HepG2 (cell line): ENCODE data around the gene PLIN3. TPM values are rescaled to one million over a fixed set of nuclear protein-coding genes. Genes with fewer than 3 reads are reported as not detected.

Source experiments
- ATAD3A ChIP-seq: sonication (generic); formaldehyde crosslinking; IDR thresholded peaks from 2 replicates; pipeline ENCODE4 v1.4.0; 2020; ENCODE audit warnings: missing genetic modification reagents
- ATF1 ChIP-seq: IDR thresholded peaks from 2 replicates; pipeline ENCODE4 v1.6.1; 2016; ENCODE audit warnings: mild to moderate bottlenecking, control low read depth
- ATRX ChIP-seq: sonication (generic); formaldehyde crosslinking; IDR thresholded peaks from 2 replicates; pipeline ENCODE4 v1.4.0; 2020; ENCODE audit warnings: missing genetic modification reagents, borderline replicate concordance
- ELF4 ChIP-seq: sonication (generic); formaldehyde crosslinking; IDR thresholded peaks from 2 replicates; pipeline ENCODE4 v1.5.0; 2020; ENCODE audit warnings: missing genetic modification reagents, mild to moderate bottlenecking, moderate library complexity, borderline replicate concordance
- FOXP4 ChIP-seq: sonication (generic); formaldehyde crosslinking; IDR thresholded peaks from 2 replicates; pipeline ENCODE4 v1.4.0; 2020; ENCODE audit warnings: missing genetic modification reagents
- JDP2 ChIP-seq: sonication (generic); formaldehyde crosslinking; IDR thresholded peaks from 2 replicates; pipeline ENCODE4 v1.8.1; 2022; ENCODE audit warnings: missing genetic modification reagents, borderline replicate concordance
- MAFF ChIP-seq: IDR thresholded peaks from 2 replicates; pipeline ENCODE4 v1.6.1; 2011; ENCODE audit warnings: low read depth, low read length, improper control_type of control experiment
- MBNL3 ChIP-seq: fragments of 250-450 bp; sonication (Bioruptor Pico); conservative IDR thresholded peaks from 2 replicates; pipeline ENCODE4 v1.8.0; 2022; ENCODE audit warnings: mild to moderate bottlenecking, inconsistent platforms
- MED13 ChIP-seq: sonication (generic); formaldehyde crosslinking; IDR thresholded peaks from 2 replicates; pipeline ENCODE4 v1.5.0; 2020; ENCODE audit warnings: missing genetic modification reagents
- MIXL1 ChIP-seq: IDR thresholded peaks from 2 replicates; pipeline ENCODE4 v1.6.1; 2016
- NFATC3 ChIP-seq: sonication (generic); formaldehyde crosslinking; IDR thresholded peaks from 2 replicates; pipeline ENCODE4 v1.5.1; 2020; ENCODE audit warnings: mild to moderate bottlenecking, missing genetic modification reagents
- RARG ChIP-seq: sonication (generic); formaldehyde crosslinking; IDR thresholded peaks from 2 replicates; pipeline ENCODE4 v1.4.0; 2020; ENCODE audit warnings: low read depth, mild to moderate bottlenecking, missing genetic modification reagents
- SIN3A ChIP-seq: IDR thresholded peaks from 2 replicates; pipeline ENCODE4 v1.6.1; 2011; ENCODE audit warnings: low read depth, mild to moderate bottlenecking, control low read depth, low read length, borderline replicate concordance
- SMAD1 ChIP-seq: sonication (generic); formaldehyde crosslinking; IDR thresholded peaks from 2 replicates; pipeline ENCODE4 v1.4.0; 2020; ENCODE audit warnings: missing genetic modification reagents, low read depth, mild to moderate bottlenecking, borderline replicate concordance
- SMAD3 ChIP-seq: sonication (generic); formaldehyde crosslinking; IDR thresholded peaks from 2 replicates; pipeline ENCODE4 v1.4.0; 2020; ENCODE audit warnings: missing genetic modification reagents
- SP4 ChIP-seq: sonication (generic); formaldehyde crosslinking; IDR thresholded peaks from 2 replicates; pipeline ENCODE4 v1.8.1; 2023; ENCODE audit warnings: mild to moderate bottlenecking, missing genetic modification reagents
- SP5 ChIP-seq: IDR thresholded peaks from 2 replicates; pipeline ENCODE4 v1.6.1; 2016; ENCODE audit warnings: low read depth, borderline replicate concordance
- XBP1 ChIP-seq: sonication (generic); formaldehyde crosslinking; IDR thresholded peaks from 2 replicates; pipeline ENCODE4 v1.5.0; 2020; ENCODE audit warnings: missing genetic modification reagents
- ZBTB25 ChIP-seq: IDR thresholded peaks from 2 replicates; pipeline ENCODE4 v1.6.1; 2018; ENCODE audit warnings: missing genetic modification reagents
- ZFP36L1 ChIP-seq: sonication (generic); formaldehyde crosslinking; IDR thresholded peaks from 2 replicates; pipeline ENCODE4 v1.8.0; 2022; ENCODE audit warnings: mild to moderate bottlenecking, missing genetic modification reagents, moderate library complexity
- ZNF567 ChIP-seq: sonication (generic); formaldehyde crosslinking; IDR thresholded peaks from 2 replicates; pipeline ENCODE4 v1.8.1; 2023; ENCODE audit warnings: mild to moderate bottlenecking, missing genetic modification reagents, borderline replicate concordance
- ZNF768 ChIP-seq: sonication (generic); formaldehyde crosslinking; IDR thresholded peaks from 2 replicates; pipeline ENCODE4 v1.4.0; 2020; ENCODE audit warnings: missing genetic modification reagents
- ZSCAN31 ChIP-seq: sonication (generic); formaldehyde crosslinking; IDR thresholded peaks from 2 replicates; pipeline ENCODE4 v1.5.0; 2020; ENCODE audit warnings: low read depth, mild to moderate bottlenecking, missing genetic modification reagents
- polyA plus RNA-seq, 8 experiments: library from polyadenylated mRNA; depleted of rRNA in 3 of 8; stranded (reverse) in 7 of 8; unstranded in 1 of 8; fragments of >200 nt; fragmentation: Illumina TruSeq in 4 of 8; extraction: Trizol in 4 of 8; gene quantifications; 2 replicates each; pipeline versions ENCODE4 v1.2.1 to v1.2.3, GENCODE V29; 2011 to 2016; ENCODE audit warnings: low read depth in 4 of 8, missing spikeins in 1 of 8, mixed read lengths in 1 of 8; ENCODE audit not compliant: insufficient read depth in 1 of 8
- total RNA-seq, 5 experiments: library from RNA; depleted of rRNA; stranded (reverse); fragments of >200 nt; fragmentation: Illumina TruSeq; extraction: Trizol; gene quantifications; 2 replicates each; pipeline ENCODE4 v1.2.3, GENCODE V29; 2016; ENCODE audit warnings: low read depth in 1 of 5
- TF ChIP-seq, protein P1 (sequence below): sonication (generic); formaldehyde crosslinking; IDR thresholded peaks from 2 replicates; pipeline ENCODE4 v1.4.0; 2020; ENCODE audit warnings: mild to moderate bottlenecking, missing genetic modification reagents, borderline replicate concordance
- TF ChIP-seq, protein P2 (sequence below): sonication (generic); formaldehyde crosslinking; IDR thresholded peaks from 2 replicates; pipeline ENCODE4 v1.5.0; 2020; ENCODE audit warnings: mild to moderate bottlenecking, missing genetic modification reagents

Gene PLIN3
- total and polyA plus RNA-seq, 2 of the 13 experiments (the other 11 are each of a cell fraction or from before 2014, with no cell fraction given) = 49.3 to 57.9 TPM

DNA sequence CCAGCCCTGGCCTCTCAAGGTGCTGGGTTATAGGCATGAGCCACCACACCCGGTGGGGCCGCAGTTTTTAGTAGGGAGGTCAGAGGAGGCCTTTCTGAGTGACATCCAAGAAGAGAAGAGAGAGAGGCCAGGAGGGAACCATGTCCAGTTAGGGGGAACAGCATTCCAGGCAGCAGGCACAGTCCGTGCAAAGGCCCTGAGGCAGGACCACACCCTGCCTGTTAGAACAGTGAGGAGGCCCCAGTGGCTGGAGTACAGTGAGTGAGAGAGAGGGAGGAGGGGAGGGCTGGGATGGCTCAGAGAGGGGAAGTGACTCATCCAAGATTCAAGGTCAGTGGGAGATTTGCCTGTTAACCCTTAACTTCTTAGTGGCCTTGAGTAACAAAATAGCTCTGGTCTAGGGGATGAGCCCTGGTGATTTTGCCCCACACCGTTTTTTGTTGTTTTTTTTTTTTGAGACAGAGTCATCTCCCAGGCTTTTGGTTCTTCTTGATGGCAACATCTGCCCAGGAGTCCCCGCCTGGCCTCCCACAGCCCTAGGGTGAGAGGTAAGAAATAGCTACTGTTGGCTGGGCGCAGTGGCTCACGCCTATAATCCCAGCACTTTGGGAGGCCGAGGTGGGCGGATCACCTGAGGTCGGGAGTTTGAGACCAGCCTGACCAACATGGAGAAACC is 2.7 kb upstream of the PLIN3 start (continued):
- peak; percentile 71 for TF ChIP-seq FOXP4 (CRISPR knock-in tag)
- peak; percentile 11; the same call in 1 of the 2 replicates for TF ChIP-seq MAFF
- TF ChIP-seq RARG = no peak
- TF ChIP-seq ZFP36L1 (CRISPR knock-in tag) = no peak
- TF ChIP-seq ZSCAN31 (CRISPR knock-in tag) = no peak; the same call in 1 of the 2 replicates
- TF ChIP-seq SP5 (CRISPR knock-in tag) = peak; percentile 67; the same call in 1 of the 2 replicates
- TF ChIP-seq ATAD3A (CRISPR knock-in tag) = no peak
- TF ChIP-seq JDP2 (CRISPR knock-in tag) = no peak
- TF ChIP-seq ZNF768 (CRISPR knock-in tag) = peak; percentile 80
- peak; percentile 74 for TF ChIP-seq ZBTB25 (CRISPR knock-in tag)
- TF ChIP-seq, protein P1, sequence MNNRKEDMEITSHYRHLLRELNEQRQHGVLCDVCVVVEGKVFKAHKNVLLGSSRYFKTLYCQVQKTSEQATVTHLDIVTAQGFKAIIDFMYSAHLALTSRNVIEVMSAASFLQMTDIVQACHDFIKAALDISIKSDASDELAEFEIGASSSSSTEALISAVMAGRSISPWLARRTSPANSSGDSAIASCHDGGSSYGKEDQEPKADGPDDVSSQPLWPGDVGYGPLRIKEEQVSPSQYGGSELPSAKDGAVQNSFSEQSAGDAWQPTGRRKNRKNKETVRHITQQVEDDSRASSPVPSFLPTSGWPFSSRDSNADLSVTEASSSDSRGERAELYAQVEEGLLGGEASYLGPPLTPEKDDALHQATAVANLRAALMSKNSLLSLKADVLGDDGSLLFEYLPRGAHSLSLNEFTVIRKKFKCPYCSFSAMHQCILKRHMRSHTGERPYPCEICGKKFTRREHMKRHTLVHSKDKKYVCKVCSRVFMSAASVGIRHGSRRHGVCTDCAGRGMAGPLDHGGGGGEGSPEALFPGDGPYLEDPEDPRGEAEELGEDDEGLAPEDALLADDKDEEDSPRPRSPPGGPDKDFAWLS (CRISPR knock-in tag) = no peak
- TF ChIP-seq MED13 (CRISPR knock-in tag) = peak; percentile 68; the same call in 1 of the 2 replicates
- peak; percentile 15; the same call in 1 of the 2 replicates for TF ChIP-seq SMAD3 (CRISPR knock-in tag)
- TF ChIP-seq MBNL3 (CRISPR knock-in tag) = no peak
- no peak for TF ChIP-seq SP4 (CRISPR knock-in tag)
- TF ChIP-seq MIXL1 = peak; percentile 63
- TF ChIP-seq ATF1 (CRISPR knock-in tag) = no peak
- no peak for TF ChIP-seq NFATC3 (CRISPR knock-in tag)
- 0 out of 2 replicates have a peak, but pooled peaks have one; percentile 12 for TF ChIP-seq SIN3A
- TF ChIP-seq ZNF567 (CRISPR knock-in tag) = no peak
- no peak for TF ChIP-seq SMAD1 (CRISPR knock-in tag)
- no peak for TF ChIP-seq ELF4
- no peak for TF ChIP-seq XBP1 (CRISPR knock-in tag)
- no peak for TF ChIP-seq ATRX (CRISPR knock-in tag)
- TF ChIP-seq, protein P2, sequence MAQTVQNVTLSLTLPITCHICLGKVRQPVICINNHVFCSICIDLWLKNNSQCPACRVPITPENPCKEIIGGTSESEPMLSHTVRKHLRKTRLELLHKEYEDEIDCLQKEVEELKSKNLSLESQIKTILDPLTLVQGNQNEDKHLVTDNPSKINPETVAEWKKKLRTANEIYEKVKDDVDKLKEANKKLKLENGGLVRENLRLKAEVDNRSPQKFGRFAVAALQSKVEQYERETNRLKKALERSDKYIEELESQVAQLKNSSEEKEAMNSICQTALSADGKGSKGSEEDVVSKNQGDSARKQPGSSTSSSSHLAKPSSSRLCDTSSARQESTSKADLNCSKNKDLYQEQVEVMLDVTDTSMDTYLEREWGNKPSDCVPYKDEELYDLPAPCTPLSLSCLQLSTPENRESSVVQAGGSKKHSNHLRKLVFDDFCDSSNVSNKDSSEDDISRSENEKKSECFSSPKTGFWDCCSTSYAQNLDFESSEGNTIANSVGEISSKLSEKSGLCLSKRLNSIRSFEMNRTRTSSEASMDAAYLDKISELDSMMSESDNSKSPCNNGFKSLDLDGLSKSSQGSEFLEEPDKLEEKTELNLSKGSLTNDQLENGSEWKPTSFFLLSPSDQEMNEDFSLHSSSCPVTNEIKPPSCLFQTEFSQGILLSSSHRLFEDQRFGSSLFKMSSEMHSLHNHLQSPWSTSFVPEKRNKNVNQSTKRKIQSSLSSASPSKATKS (CRISPR knock-in tag) = no peak; the same call in 1 of the 2 replicates
